Activated T-cell treated with anti-CD3 and anti-CD28 coated beads for 1 hour (primary cell): Measurements from ENCODE around the gene CLDN14.

Experiments used
- DNase-seq: peaks from one replicate; pipeline ENCODE4 v3.0.0-alpha.2; 2020; ENCODE audit warnings: low read depth

CLDN14 gene

DNA sequence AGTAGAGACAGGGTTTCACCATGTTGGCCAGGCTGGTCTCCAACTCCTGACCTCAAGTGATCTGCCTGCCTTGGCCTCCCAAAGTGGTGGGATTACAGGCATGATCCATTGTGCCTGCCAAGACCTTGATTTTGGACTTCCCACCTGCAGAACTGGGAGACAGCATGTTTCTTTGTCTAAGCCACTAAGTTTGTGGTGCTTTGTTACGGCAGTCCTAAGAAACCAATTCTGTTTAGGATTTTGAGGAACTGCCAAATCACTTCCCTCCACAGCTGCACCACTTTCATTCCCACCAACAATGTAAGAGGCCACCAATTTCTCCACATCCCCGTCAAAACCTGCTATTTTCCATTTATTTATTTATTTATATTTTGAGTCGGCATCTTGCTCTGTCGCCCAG lies 48.7 kb downstream of the CLDN14 start:
- no peak for DNase-seq

DNA sequence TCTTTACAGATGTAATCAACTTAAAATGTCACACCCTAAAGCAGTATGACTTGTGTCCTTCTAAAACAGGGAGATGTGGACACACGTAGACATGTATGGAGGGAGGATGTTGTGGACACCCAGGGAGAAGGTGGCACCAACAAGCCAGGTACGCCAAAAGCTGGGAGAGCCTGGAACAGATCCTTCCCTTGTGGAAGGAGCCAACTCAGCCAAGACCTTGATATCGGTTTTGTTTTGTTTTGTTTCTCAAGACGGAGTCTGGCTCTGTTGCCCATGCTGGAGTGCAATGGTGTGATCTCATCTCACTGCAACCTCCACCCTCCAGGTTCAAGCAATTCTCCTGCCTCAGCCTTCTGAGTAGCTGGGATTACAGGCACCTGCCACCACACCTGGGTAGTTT lies 49.1 kb downstream of the CLDN14 start:
- DNase-seq, result no peak

DNA sequence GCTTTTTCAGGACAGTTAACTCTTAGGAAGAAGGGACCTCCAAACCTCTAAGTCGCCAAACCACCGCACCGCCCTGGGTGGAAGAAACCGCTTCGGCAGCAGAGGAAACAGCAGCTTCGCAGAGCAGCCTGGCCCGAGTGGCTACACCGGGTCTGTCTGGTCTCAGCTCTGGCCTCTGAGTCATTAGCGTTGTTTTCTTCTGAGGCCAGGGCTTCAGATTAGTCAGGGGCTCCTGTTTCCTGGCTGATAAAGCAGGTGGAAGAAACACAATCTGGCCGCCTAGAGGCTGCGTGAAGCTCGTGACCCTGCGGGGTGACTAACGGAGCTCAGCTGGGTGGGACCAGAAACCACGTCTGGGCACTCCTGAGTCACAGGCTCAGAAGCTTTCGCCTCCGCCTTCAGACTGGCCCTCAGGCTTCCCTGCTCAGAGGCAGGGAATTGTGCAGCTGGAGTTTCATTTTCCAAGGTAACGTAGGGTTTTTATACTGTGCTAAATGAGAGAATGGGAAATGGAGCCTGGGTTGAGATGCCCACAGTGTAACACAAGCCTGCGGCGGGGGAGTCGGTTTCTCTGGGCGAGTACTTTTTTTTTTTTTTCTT lies 49.9 kb downstream of the CLDN14 start:
- DNase-seq, result peak; percentile 51

DNA sequence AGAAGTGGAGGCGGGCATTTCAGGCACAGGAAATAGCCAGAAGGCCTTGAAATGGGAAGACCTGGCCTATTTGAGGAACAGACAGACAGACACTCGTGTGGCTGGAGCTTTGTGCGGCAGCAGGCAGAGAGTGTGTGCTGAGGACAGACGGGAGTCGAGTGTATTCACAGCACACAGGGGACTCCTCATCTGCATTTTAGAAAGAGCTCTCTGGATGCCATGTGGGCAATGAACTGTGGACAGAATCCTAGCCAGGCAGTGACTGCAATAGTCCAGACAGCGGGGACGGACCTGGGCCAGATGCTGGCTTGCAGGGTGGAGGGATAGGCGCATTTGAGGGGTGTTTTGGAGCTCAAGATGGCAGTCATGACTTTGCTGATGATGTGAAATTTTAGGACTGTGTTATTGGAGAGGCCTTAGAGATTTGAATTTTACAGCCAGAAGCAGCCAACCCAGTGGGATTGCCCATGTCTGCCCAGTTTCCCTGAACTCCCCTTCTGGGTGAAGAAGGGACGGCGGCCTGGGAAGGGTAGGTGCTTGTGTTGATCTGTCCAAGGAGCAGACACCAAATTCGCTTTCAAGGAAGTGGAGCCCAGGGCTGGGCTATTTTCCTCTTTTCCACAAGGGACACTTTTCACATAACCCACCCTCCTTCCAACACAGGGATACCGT lies 51.0 kb downstream of the CLDN14 start:
- DNase-seq, result no peak

DNA sequence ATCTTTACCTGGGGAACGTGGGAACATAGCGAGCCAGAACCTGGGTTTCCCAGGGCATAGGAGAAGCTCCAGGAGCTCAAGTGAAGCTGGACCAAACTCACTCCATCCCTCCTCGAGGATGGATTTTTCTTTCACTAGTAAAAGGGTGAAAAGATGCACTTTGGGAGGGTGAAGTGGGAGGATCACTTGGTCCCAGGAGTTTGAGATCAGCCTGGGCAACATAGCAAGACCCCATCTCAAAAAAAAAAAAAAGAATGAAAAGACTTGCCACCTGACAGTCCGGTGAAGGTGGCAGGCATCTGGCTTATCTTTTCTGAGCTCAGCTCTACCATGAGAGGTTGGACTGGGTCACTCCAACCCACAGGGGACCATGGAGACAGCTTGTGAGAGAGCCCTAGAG lies 52.4 kb downstream of the CLDN14 start:
- no peak for DNase-seq

DNA sequence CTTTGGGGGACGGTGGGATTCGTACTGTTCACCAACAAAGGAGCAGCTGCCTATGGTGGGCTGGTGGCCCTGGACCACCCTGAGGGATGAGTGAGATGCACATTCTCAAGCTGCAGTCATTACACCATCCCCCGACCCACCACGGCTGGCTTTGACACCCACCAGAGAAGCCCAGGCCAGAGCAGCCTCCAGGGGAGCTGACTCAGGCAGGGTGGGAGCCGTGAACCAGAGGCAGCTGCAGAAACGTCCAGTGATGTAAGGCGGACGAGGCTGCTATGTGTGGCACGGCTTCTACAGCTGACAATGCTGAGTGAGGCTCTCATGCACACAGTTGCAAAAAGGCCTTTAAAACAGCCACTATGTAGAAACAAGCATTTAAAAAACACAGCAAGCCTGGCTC lies 54.6 kb downstream of the CLDN14 start:
- no peak for DNase-seq

DNA sequence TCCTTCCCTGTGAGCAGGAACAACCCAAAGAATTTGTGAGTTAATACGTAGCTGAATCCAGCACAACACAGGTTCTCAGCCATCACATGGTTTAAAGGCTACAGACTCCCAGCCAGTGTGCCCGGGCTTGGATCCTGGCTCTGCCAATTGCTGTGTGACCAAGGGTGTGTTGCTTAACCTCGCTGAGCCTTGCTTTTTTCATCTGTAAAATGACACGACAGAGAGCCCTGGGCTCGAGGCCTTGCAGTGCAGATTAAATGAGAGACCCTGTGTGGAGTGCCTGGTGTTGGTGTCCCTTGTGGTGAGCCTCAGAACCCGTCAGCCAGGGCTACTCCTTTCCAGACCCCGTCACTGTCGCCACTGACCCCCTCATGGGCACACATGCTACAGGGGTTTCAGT lies 55.3 kb downstream of the CLDN14 start:
- no peak for DNase-seq

DNA sequence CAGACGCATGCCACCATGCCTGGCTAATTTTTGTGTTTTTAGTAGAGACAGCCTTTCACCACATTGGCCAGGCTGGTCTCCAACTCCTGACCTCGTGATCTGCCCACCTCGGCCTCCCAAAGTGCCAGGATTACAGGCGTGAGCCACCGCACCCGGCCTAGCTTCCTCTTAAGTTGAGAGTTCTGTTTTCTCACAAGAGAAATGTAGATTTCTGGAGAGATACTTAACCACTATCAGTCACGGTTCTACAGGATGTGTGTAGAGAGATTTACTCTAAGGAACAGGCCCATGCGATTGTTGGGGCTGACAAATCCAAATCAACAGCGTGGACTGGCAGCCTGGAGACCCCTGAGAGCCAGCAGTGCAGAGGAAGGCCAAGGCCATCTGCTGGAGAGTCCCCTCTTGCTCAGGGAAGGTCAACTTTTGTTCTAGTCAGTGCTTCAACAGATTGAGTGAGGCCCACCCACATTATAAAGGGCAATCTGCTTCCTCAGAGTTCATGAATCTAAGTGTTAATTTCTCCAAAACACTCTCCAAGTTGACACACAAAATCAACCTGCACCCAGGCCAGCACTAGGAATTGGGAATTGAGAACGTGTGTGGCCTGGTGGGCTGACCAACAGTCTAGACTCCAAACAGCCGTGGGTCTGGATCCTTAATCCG lies 56.0 kb downstream of the CLDN14 start:
- DNase-seq, result no peak

DNA sequence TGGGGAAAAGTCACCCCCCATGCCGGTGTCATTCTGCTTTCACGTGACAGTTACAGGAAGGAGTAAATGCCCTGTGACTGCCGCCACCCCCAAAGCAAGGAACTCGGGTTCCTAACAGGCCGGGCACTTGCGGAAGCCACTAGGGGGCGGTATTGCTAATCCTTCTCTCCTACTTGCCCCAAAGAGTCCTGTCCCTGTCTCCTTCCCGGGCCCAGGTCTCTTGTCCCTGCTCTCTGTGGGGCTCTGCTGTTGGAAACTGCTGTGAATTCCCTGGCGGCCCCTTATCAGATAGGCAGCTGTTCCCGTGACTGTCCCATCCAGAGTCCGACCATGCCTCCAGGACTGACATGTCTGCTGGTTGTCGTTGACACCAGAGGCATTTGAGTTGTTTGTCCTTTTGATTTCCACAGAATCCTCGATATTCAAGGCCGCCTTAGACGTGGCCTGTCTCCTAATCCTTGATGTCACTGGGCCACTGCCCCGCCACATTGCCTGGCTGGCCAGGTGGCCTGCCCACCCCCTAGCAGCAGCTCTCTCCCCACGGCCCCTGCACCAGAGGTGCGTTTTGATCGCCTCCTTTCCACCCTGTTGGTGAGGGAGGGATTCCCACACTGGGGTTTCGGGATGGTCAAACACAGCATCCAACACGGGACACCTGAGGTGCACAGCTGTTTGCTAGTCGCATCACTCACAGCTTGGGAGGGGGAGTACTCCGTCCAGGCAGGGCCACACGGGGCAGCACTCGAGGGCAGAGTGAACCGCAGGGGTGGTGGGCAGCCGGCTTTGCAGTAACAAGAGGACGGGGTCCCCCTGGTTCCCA lies 57.4 kb downstream of the CLDN14 start:
- peak; percentile 14 for DNase-seq

DNA sequence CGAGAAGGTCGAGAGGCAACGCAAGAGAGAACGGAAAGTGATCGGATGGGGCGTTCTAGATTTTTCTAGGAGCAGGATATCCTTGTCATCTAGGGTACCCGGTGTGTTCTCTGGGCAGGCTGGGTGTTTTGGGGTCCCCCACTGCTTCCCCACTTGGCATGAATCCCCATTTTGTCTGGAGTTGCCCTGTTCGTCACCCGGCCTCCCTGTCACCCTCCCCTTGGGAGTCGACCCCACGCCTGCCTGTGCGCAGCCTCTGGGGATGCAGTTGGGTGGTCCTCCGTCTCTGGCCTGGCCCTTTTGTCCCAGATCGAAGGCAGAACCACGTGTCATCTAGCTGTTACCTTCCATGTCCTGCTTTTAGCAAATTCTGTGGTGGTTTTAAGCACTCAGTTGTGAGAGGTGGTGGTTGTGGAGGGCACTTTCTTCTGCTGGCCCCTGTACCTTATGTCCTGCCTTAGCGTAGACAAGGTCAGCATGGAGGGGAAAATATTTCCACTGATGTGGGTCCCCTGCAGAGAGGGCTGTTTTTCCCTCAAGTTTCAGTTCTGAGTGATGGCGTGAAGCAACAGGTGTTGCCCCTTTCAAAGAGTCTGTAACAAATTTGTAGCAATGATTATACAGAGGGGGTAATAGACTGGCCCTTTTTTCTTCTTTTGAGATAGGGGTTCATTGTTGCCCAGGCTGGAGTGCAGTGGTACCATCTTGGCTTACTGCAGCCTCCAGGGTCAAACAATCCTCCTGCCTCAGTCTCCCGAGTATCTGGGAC lies 59.2 kb downstream of the CLDN14 start:
- DNase-seq, result no peak

DNA sequence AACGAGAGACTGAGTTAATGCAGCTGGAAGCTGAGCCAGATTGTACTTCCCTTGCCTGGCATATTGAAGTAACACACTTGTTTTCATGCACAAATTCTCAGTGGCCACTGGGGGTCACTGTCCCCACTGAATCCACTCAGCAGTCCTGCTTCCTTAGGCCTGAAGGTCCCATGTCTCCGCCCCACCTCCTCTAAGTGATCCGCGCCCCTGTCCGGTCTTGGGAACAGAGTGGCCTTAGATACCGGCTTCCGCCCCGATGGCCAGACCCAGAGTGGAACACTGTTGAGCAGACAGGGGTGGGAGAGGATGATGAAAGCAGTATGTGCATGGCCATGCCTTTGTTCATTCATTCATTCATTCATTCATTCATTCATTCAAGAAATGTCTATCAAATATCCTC lies 59.9 kb downstream of the CLDN14 start:
- DNase-seq, result peak; percentile 26

DNA sequence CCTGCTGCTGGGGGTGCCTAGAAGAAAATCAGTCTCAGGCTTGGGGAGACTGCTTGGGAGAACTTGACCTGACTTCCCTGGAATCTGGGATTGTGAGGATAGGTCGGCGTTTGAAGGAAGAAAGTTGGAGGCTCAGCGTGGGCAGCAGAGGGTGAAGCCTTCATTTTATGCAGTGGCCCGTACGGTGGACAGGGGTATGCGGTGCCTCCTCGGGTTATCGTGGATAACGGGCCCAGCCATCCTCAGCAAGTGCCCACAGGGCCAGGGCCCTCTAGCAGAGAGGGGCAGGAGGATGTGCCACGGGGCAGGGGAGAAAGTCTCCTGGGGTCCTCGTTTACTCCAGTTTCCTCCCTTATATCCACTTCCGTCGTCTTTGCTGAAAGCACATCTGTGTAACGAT lies 60.7 kb downstream of the CLDN14 start:
- no peak for DNase-seq

DNA sequence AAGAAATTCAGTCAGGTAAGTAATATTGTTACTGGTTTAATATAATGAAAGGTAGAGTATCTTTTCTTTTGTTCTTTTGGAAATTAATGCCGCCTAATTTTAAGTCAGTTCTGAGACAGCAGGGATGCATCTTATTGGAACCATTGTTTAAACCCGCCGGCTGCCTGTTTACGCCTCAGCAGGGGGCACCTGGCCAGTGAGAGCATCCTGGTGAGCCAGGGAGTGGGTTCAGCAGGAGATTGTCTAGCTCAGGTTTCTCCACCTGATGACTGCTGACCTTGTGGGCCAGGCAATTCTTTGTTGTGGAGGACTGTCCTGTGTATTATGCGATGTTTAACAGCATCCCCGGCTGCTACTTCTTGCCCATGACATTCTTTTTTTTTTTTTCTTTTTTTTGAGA lies 64.5 kb downstream of the CLDN14 start:
- DNase-seq, result no peak

DNA sequence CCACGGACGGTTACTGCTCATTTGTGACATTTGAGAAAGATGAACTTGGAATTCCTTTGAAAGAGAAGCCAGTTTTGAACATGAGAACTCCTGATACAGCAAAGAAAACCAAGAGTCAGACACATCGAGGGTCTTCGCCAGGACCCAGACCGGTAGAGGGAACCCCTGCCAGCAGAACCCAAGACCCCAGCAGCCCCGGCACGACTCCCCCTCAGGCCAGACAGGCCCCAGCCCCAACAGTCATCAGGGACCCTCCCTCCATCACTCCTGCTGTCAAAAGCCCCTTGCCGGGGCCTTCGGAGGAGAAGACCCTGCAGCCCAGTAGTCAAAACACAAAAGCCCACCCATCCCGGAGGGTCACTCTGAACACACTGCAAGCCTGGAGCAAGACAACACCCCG lies 67.0 kb downstream of the CLDN14 start:
- DNase-seq, result no peak

DNA sequence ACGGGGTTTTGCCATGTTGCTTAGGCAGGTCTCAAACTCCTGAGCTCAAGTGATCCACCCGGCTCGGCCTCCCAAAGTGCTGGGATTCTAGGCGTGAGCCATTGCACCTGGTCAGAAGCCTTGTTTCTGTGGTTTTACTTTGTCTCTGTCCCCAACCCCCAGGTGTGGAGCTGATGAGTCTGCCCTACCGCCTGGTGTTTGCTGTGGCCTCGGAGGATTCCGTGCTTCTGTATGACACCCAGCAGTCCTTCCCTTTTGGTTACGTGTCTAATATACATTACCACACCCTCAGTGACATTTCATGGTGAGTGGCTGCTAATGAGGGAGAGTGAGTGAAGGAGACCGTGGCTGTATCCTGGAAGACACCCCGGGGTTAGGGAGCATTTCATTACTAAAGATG lies 68.6 kb downstream of the CLDN14 start:
- no peak for DNase-seq
